Sigmoid colon (tissue), 7 donors: ENCODE data around the gene NDUFS2. TPM values are rescaled to one million over a fixed set of nuclear protein-coding genes. Genes with fewer than 3 reads are reported as not detected.

Experiments
- DNase-seq: peaks from one replicate; pipeline ENCODE4 v3.0.0-alpha.2; 2019
- H3K27ac ChIP-seq, 4 donors: fragments of 200-600 bp; sonication (generic); one replicate each; pipeline ENCODE4 v1.5.1; 2016 to 2019; ENCODE audit warnings: mild to moderate bottlenecking in 1 of 4
- H3K27me3 ChIP-seq, 3 donors: fragments of 200-600 bp; sonication (generic); one replicate each; pipeline ENCODE4 v1.5.1; 2019; ENCODE audit warnings: mild to moderate bottlenecking in 1 of 3
- H3K36me3 ChIP-seq, 4 donors: fragments of 200-600 bp; sonication (generic); one replicate each; pipeline ENCODE4 v1.5.1; 2016 to 2019
- H3K4me1 ChIP-seq, 4 donors: fragments of 200-600 bp; sonication (generic); one replicate each; pipeline ENCODE4 v1.5.1; 2017 to 2019
- H3K4me3 ChIP-seq, 4 donors: fragments of 200-600 bp; sonication (generic); one replicate each; pipeline ENCODE4 v1.5.1; 2017 to 2019; ENCODE audit warnings: mild to moderate bottlenecking in 2 of 4, moderate library complexity in 1 of 4
- H3K9me3 ChIP-seq, 4 donors: fragments of 200-600 bp in 3 of 4; sonication (generic) in 3 of 4; one replicate each; pipeline versions ENCODE4 v1.5.1 to v1.6.1; 2013 to 2019
- EP300 ChIP-seq, 4 donors: sonication (generic); formaldehyde crosslinking; IDR thresholded peaks; one replicate each; pipeline ENCODE4 v1.6.1; 2017; ENCODE audit warnings: antibody characterized with exemption in 4 of 4
- POLR2A ChIP-seq, 2 donors: fragments of 450-650 bp; IDR thresholded peaks; one replicate each; pipeline ENCODE4 v1.6.1; 2016; ENCODE audit warnings: antibody characterized with exemption in 2 of 2, mild to moderate bottlenecking in 2 of 2, moderate library complexity in 2 of 2
- POLR2AphosphoS5 ChIP-seq, 4 donors: sonication (generic); formaldehyde crosslinking; IDR thresholded peaks; one replicate each; pipeline ENCODE4 v1.6.1; 2017; ENCODE audit warnings: antibody characterized with exemption in 4 of 4
- WGBS, 2 donors: extraction: QIAGEN DNeasy Blood & Tissue Kit; methylation state at CpG; one replicate each; pipeline ENCODE4 v1.1.7; 2013; 5-methylcytosine and 5-hydroxymethylcytosine counted together
- intact Hi-C: fragments of 100-400 bp; cut with DNase I; formaldehyde crosslinking; loops from one replicate; pipeline ENCODE4 v1.15.1; 2023
- polyA plus RNA-seq, 3 donors: library from polyadenylated mRNA; stranded (reverse); fragments of 200-250 nt; gene quantifications; one replicate each; pipeline ENCODE4 v1.2.3, GENCODE V29; 2013
- total RNA-seq, 4 donors: library from RNA; depleted of rRNA; stranded (reverse); fragments of >200 nt; gene quantifications; one replicate each; pipeline ENCODE4 v1.1.0, GENCODE V29; 2016
- TF ChIP-seq, protein P1 (sequence below), 4 experiments: fragments of 450-650 bp in 3 of 4; fragments of 200-600 bp in 1 of 4; IDR thresholded peaks; one replicate each; pipeline ENCODE4 v1.5.1; 2016 to 2019; ENCODE audit warnings: antibody characterized with exemption in 4 of 4, mild to moderate bottlenecking in 3 of 4, moderate library complexity in 2 of 4
- donor health status: healthy with polysubstance abuse.
- donor health status: Bipolar disorder and iron deficiency.
- donor health status: healthy.

Gene NDUFS2
- total and polyA plus RNA-seq, 7 donors, result 79.6 to 194 (median 113) TPM

DNA sequence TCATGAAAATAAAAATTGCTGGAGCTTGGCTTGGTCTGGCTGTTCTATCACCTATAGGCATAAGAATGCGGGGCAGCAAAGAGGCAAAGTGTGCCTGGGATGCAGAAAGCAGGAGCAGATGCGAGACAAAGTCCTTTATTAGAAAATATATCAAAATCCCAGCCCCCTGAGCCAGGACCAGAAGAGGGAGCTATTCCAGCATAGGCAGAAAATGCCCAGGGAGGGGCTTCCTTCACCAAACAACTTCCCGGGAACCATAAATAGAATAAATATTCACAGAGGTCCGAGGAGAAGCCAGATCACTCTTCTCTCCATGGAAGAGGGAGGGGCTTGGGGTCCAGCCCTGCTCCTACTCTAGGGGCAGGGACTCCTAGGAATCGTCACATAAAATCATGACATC, 31.0 kb upstream of the NDUFS2 start:
- Histone ChIP-seq H3K9me3 (no peaks in the 10 kb centered on the region), H3K27ac (peak overlapping the region in 3 of 4 donors; percentile 6 to 51 (median 51)), H3K4me3 (no peak overlapping the region), H3K36me3 (peaks cover 28 to 76% (median 39%) of the 10 kb centered on the region in 4 donors), H3K27me3 (no peaks in the 10 kb centered on the region), H3K4me1 (peaks cover 0 to 41% (median 29%) of the 10 kb centered on the region in 4 donors)
- 58 to 72% methylated on average over 5 of the region's 5 CpGs for WGBS, 2 donors
- no peak for DNase-seq
- intact Hi-C loops, result no loop called here
- TF ChIP-seq POLR2A (IDR thresholded peaks at IDR 0.05) (no peak), EP300 (IDR thresholded peaks at IDR 0.05) (no peak), POLR2AphosphoS5 (IDR thresholded peaks at IDR 0.05) (no peak)
- TF ChIP-seq, protein P1, sequence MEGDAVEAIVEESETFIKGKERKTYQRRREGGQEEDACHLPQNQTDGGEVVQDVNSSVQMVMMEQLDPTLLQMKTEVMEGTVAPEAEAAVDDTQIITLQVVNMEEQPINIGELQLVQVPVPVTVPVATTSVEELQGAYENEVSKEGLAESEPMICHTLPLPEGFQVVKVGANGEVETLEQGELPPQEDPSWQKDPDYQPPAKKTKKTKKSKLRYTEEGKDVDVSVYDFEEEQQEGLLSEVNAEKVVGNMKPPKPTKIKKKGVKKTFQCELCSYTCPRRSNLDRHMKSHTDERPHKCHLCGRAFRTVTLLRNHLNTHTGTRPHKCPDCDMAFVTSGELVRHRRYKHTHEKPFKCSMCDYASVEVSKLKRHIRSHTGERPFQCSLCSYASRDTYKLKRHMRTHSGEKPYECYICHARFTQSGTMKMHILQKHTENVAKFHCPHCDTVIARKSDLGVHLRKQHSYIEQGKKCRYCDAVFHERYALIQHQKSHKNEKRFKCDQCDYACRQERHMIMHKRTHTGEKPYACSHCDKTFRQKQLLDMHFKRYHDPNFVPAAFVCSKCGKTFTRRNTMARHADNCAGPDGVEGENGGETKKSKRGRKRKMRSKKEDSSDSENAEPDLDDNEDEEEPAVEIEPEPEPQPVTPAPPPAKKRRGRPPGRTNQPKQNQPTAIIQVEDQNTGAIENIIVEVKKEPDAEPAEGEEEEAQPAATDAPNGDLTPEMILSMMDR (IDR thresholded peaks at IDR 0.05), result no peak

DNA sequence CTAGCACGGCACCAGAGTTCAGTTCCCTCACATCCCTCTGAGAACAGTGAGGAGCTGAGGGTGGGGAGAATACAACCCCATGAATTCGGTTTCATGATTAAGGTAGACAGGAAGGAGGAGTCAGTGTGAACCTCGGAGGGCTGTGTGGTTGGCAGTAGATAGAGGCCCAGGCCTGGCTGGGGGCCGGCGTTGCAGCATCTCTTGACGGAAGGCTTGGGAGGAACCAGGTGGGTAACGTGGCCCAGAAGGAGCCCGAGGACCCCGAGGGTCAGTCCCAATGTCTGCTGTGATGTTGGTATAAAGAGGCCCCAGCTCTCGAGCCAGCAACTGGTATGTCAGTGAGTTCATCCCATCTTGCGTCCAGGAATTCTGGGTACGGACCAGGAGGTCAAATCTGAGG, 30.5 kb upstream of the NDUFS2 start:
- DNase-seq, result no peak
- peak overlapping the region in 3 of 4 donors; percentile 6 to 51 (median 51) for H3K27ac ChIP-seq

DNA sequence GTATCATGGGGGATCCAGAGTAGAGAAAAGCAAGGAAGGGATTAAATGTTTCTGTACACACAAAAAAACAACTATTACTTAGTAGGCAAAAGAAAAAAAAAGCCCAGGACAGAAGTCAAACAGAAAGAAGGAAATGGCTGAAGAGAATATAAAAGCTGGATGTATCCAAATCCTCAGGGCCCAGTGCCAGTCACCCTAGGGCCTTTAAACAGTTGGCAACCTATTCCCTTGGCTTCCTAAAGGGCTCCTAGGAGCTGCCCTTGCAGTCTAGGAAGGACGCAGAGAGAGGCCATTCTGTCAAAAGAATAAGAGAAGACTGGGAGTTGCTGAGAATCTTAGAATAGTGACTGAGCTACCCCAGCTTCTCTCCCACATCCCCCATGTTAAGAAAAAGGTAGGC, 29.8 kb upstream of the NDUFS2 start:
- TF ChIP-seq POLR2AphosphoS5 (IDR thresholded peaks at IDR 0.05) (no peak), EP300 (IDR thresholded peaks at IDR 0.05) (no peak), POLR2A (IDR thresholded peaks at IDR 0.05) (no peak)
- TF ChIP-seq, protein P1 (IDR thresholded peaks at IDR 0.05), result no peak
- intact Hi-C loops, result no loop called here
- 84 to 91% methylated on average over 1 of the region's 1 CpG for WGBS, 2 donors
- peaks cover 28 to 76% (median 39%) of the 10 kb centered on the region in 4 donors for H3K36me3 ChIP-seq
- no peaks in the 10 kb centered on the region for H3K9me3 ChIP-seq
- DNase-seq, result no peak
- H3K27ac ChIP-seq, result peak overlapping the region in 3 of 4 donors; percentile 33 to 51 (median 51)
- H3K4me1 ChIP-seq, result peaks cover 0 to 41% (median 28%) of the 10 kb centered on the region in 4 donors
- H3K4me3 ChIP-seq, result no peak overlapping the region
- H3K27me3 ChIP-seq, result no peaks in the 10 kb centered on the region

More for the DNA sequence above, 30.5 kb upstream of the NDUFS2 start:
- Histone ChIP-seq H3K27me3 (no peaks in the 10 kb centered on the region), H3K4me3 (no peak overlapping the region), H3K36me3 (peaks cover 28 to 76% (median 39%) of the 10 kb centered on the region in 4 donors), H3K4me1 (peaks cover 0 to 43% (median 33%) of the 10 kb centered on the region in 4 donors), H3K9me3 (no peaks in the 10 kb centered on the region)
- TF ChIP-seq POLR2AphosphoS5 (IDR thresholded peaks at IDR 0.05), result no peak
- TF ChIP-seq EP300 (IDR thresholded peaks at IDR 0.05), result no peak
- no peak for TF ChIP-seq POLR2A (IDR thresholded peaks at IDR 0.05)
- TF ChIP-seq, protein P1 (IDR thresholded peaks at IDR 0.05), result no peak
- WGBS, 2 donors, result 86 to 92% methylated on average over 12 of the region's 12 CpGs
- intact Hi-C loops, result no loop called here

DNA sequence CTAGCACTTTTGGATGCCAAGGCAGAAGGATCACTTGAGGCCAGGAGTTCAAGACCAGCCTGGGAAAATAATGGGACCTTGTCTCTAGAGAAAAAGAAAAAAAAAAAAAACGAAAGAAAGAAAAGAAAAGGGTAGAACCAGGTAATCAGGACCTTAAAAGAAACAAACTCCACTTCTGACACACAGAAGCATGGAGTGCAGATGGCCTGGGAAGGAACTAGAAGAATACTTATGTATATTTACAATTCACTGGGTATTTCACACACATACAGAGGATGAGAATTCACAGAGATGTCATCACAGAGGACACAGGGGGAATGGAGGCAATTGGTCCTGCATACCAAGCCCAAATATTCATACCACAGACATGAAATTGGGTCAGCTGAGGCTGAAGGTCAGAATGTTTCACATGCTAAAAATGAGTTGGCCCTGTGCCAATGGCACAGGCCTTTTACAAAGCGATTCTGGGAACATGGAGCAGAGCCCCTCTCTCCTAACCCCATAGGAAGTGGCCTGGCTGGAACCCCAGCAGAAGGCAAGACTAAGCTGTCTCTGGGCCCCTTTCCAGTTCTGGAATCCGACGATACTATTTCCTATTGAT, 29.3 kb upstream of the NDUFS2 start:
- H3K9me3 ChIP-seq, result no peaks in the 10 kb centered on the region
- 63 to 65% methylated on average over 4 of the region's 4 CpGs for WGBS, 2 donors
- H3K4me3 ChIP-seq, result no peak overlapping the region
- peaks cover 28 to 76% (median 39%) of the 10 kb centered on the region in 4 donors for H3K36me3 ChIP-seq
- DNase-seq, result no peak
- TF ChIP-seq POLR2AphosphoS5 (IDR thresholded peaks at IDR 0.05), result peak in 1 of 4 donors; percentile 25
- TF ChIP-seq, protein P1 (IDR thresholded peaks at IDR 0.05), result no peak
- no peaks in the 10 kb centered on the region for H3K27me3 ChIP-seq
- peaks cover 0 to 40% (median 25%) of the 10 kb centered on the region in 4 donors for H3K4me1 ChIP-seq
- intact Hi-C loops, result no loop called here
- peak overlapping the region in 3 of 4 donors; percentile 33 to 51 (median 51) for H3K27ac ChIP-seq
